ENCODE data around the gene ALDH3B1. TPM values are rescaled to one million over a fixed set of nuclear protein-coding genes. Genes with fewer than 3 reads are reported as not detected.

ALDH3B1 gene
- total and polyA plus RNA-seq, 10 of the 15 experiments (the other 5 are each of a cell fraction or from before 2014, with no cell fraction given), result 0.03 to 0.37 (median 0.17) TPM; not detected in 3

GRCh38 chr11:68007498-68008380 is 2.4 kb upstream of the ALDH3B1 start (continued):
- TF ChIP-seq, protein P1, sequence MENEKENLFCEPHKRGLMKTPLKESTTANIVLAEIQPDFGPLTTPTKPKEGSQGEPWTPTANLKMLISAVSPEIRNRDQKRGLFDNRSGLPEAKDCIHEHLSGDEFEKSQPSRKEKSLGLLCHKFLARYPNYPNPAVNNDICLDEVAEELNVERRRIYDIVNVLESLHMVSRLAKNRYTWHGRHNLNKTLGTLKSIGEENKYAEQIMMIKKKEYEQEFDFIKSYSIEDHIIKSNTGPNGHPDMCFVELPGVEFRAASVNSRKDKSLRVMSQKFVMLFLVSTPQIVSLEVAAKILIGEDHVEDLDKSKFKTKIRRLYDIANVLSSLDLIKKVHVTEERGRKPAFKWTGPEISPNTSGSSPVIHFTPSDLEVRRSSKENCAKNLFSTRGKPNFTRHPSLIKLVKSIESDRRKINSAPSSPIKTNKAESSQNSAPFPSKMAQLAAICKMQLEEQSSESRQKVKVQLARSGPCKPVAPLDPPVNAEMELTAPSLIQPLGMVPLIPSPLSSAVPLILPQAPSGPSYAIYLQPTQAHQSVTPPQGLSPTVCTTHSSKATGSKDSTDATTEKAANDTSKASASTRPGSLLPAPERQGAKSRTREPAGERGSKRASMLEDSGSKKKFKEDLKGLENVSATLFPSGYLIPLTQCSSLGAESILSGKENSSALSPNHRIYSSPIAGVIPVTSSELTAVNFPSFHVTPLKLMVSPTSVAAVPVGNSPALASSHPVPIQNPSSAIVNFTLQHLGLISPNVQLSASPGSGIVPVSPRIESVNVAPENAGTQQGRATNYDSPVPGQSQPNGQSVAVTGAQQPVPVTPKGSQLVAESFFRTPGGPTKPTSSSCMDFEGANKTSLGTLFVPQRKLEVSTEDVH (IDR thresholded peaks at IDR 0.05; ENCODE audit: low read depth, partially characterized antibody), result no peak
- TF ChIP-seq CBX3 (IDR thresholded peaks at IDR 0.05; ENCODE audit: borderline replicate concordance, low read depth) (no peak), HDAC6 (IDR thresholded peaks at IDR 0.05; ENCODE audit: unreplicated experiment) (no peak), IKZF1 (conservative IDR thresholded peaks at IDR 0.05) (no peak)

GRCh38 chr11:68008381-68009337 is 1.5 kb upstream of the ALDH3B1 start:
- no peak for ATAC-seq
- ChIA-PET RAD21 (ENCODE audit: unreplicated experiment) (interaction anchor here (0.9 to 1.5 kb wide), 5 partner anchors 13 to 262 kb away, joined by 3 to 4 read pairs (median 3); no protein-coding TSS in a partner anchor), CTCF (interaction anchor here (1.1 to 4.6 kb wide), 8 partner anchors 13 to 288 kb away, joined by 3 to 57 read pairs (median 4); partner anchors contain the start of gene TCIRG1)

More at GRCh38 chr11:68008381-68009337, 1.5 kb upstream of the ALDH3B1 start:
- FAIRE-seq, result no peak
- BruUV-seq (replicated peaks), result no TSS peak
- no peaks in the 10 kb centered on the region for H3K9me3 ChIP-seq (replicated peaks; ENCODE audit: control insufficient read depth, insufficient read depth, low read length)
- SMC1A ChIA-PET (ENCODE audit: uncharacterized antibody, unreplicated experiment), result interaction anchor here (0.8 to 1.8 kb wide), 3 partner anchors 31 to 203 kb away, joined by 3 to 6 read pairs (median 5); no protein-coding TSS in a partner anchor
- H2AFZ ChIP-seq (ENCODE audit: control insufficient read depth, low read depth, low read length), result peak overlapping the region; percentile 43
- in situ Hi-C loops (cut with MboI) (loop anchor here (5.0 kb wide), 1 partner anchor 199 kb away; no protein-coding TSS in a partner anchor), intact Hi-C loops (cut with micrococcal nuclease; ENCODE audit: unreplicated experiment) (loop anchor here (10.0 kb wide), 1 partner anchor 116 kb away; the partner anchor contains the start of gene CHKA)
- H3K36me3 ChIP-seq (ENCODE audit: control insufficient read depth in 2 of 2, insufficient read depth in 2 of 2, low read length in 1 of 2), result no peaks in the 10 kb centered on the region
- no peak overlapping the region for H3K9ac ChIP-seq (ENCODE audit: control insufficient read depth, insufficient read depth, low read length)
- whole genome bisulfite sequencing (ENCODE audit: insufficient coverage, insufficient replicate concordance, low lambda C conversion rate, missing lambda C conversion rate), result 46% methylated on average over 22 of the region's 27 CpGs
- no peak overlapping the region for H3K4me2 ChIP-seq (ENCODE audit: control insufficient read depth, insufficient read depth)
- peaks cover 26% of the 10 kb centered on the region for H3K4me1 ChIP-seq (ENCODE audit: control insufficient read depth, insufficient read depth, low read length)
- POLR2A ChIA-PET, result no interaction called here
- peaks cover 2% of the 10 kb centered on the region for H3K79me2 ChIP-seq (ENCODE audit: control insufficient read depth, insufficient read depth, low read length)
- no peaks in the 10 kb centered on the region for H4K20me1 ChIP-seq (ENCODE audit: control insufficient read depth, insufficient read depth)
- no peak for DNase-seq (ENCODE audit: low read depth, low spot score)
- TF ChIP-seq, protein P2, sequence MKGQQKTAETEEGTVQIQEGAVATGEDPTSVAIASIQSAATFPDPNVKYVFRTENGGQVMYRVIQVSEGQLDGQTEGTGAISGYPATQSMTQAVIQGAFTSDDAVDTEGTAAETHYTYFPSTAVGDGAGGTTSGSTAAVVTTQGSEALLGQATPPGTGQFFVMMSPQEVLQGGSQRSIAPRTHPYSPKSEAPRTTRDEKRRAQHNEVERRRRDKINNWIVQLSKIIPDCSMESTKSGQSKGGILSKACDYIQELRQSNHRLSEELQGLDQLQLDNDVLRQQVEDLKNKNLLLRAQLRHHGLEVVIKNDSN (IDR thresholded peaks at IDR 0.05; ENCODE audit: borderline replicate concordance, extremely low read length, insufficient read depth, low read depth, low read length), result peak; percentile 72
- TF ChIP-seq SPI1 (IDR thresholded peaks at IDR 0.05; ENCODE audit: borderline replicate concordance, insufficient read depth, low read depth, low read length) (no peak), TCF3 (IDR thresholded peaks at IDR 0.05; ENCODE audit: borderline replicate concordance, insufficient read depth, low read depth, low read length) (0 out of 2 replicates have a peak, but pooled peaks have one; percentile 25)
- no peak overlapping the region for H3K27ac ChIP-seq (ENCODE audit: control insufficient read depth, insufficient read depth)
- no peak overlapping the region for H3K4me3 ChIP-seq
- H3K27me3 ChIP-seq (replicated peaks in 1 of 2; ENCODE audit: control insufficient read depth in 2 of 2, insufficient read depth in 2 of 2, low read length in 1 of 2), result no peaks in the 10 kb centered on the region
